GM23338 (cell line): ENCODE data around the gene OGFOD2. TPM values are rescaled to one million over a fixed set of nuclear protein-coding genes. Genes with fewer than 3 reads are reported as not detected.

ENCODE experiments used
- ATAC-seq: fragments of 200-7000 bp; cut with Tn5 transposase; 3 replicates; pipeline ENCODE4 v1.9.1; 2020
- DNase-seq: peaks from one replicate; pipeline ENCODE4 v3.0.0-alpha.2; 2015; ENCODE audit warnings: low spot score
- H2AFZ ChIP-seq: fragments of 200-600 bp; sonication (generic); 2 replicates; pipeline ENCODE4 v1.8.0; 2016; ENCODE audit warnings: antibody characterized with exemption, mild to moderate bottlenecking, moderate library complexity
- H3F3A ChIP-seq: fragments of 200-600 bp; sonication (generic); replicated peaks from 2 replicates; pipeline ENCODE4 v1.8.0; 2017; ENCODE audit warnings: antibody characterized with exemption, mixed run types, low read depth
- H3K27ac ChIP-seq: fragments of 200-600 bp; sonication (generic); 2 replicates; pipeline ENCODE4 v1.6.1; 2016; ENCODE audit warnings: low read depth
- H3K27me3 ChIP-seq: fragments of 200-600 bp; sonication (generic); 2 replicates; pipeline ENCODE4 v1.8.0; 2016; ENCODE audit warnings: mild to moderate bottlenecking, mixed run types, moderate library complexity; ENCODE audit not compliant: insufficient read depth
- H3K36me3 ChIP-seq: fragments of 200-600 bp; sonication (generic); 2 replicates; pipeline ENCODE4 v1.8.0; 2016; ENCODE audit warnings: mild to moderate bottlenecking; ENCODE audit not compliant: insufficient read depth
- H3K4me1 ChIP-seq: fragments of 200-600 bp; sonication (generic); 2 replicates; pipeline ENCODE4 v1.8.0; 2016; ENCODE audit warnings: mild to moderate bottlenecking, moderate library complexity; ENCODE audit not compliant: insufficient read depth
- H3K4me2 ChIP-seq: fragments of 200-600 bp; sonication (generic); 2 replicates; pipeline ENCODE4 v1.7.1; 2017; ENCODE audit warnings: mixed run types
- H3K4me3 ChIP-seq: fragments of 200-600 bp; sonication (generic); 2 replicates; pipeline ENCODE4 v1.6.1; 2016; ENCODE audit warnings: mixed run types
- H3K79me2 ChIP-seq: fragments of 200-600 bp; sonication (generic); replicated peaks from 2 replicates; pipeline ENCODE4 v1.8.0; 2017; ENCODE audit warnings: mild to moderate bottlenecking; ENCODE audit not compliant: insufficient read depth
- H3K9me2 ChIP-seq: fragments of 200-600 bp; sonication (generic); 2 replicates; pipeline ENCODE4 v1.8.0; 2017; ENCODE audit not compliant: insufficient read depth
- H4K20me1 ChIP-seq: fragments of 200-600 bp; sonication (generic); replicated peaks from 2 replicates; pipeline ENCODE4 v1.8.0; 2017; ENCODE audit warnings: mild to moderate bottlenecking; ENCODE audit not compliant: insufficient read depth
- H3K27ac Mint-ChIP-seq: 2 replicates; pipeline ENCODE4 v1.8.0; 2020; ENCODE audit warnings: inconsistent platforms, mild to moderate bottlenecking, moderate library complexity, mixed read lengths
- H3K27me3 Mint-ChIP-seq: 3 replicates; pipeline ENCODE4 v1.8.0; 2022; ENCODE audit warnings: low read depth, mild to moderate bottlenecking, moderate library complexity, mixed read lengths, inconsistent platforms; ENCODE audit not compliant: insufficient read depth, poor library complexity
- H3K36me3 Mint-ChIP-seq: 3 replicates; pipeline ENCODE4 v1.8.0; 2021; ENCODE audit warnings: low read depth, mild to moderate bottlenecking, inconsistent platforms, moderate library complexity, mixed read lengths
- H3K4me1 Mint-ChIP-seq: 3 replicates; pipeline ENCODE4 v1.8.0; 2020; ENCODE audit warnings: mild to moderate bottlenecking, inconsistent platforms, mixed read lengths
- H3K4me3 Mint-ChIP-seq: 3 replicates; pipeline ENCODE4 v1.8.0; 2021; ENCODE audit warnings: moderate library complexity, mild to moderate bottlenecking, inconsistent platforms, mixed read lengths
- H3K9me3 Mint-ChIP-seq: 3 replicates; pipeline ENCODE4 v1.8.0; 2020; ENCODE audit warnings: moderate library complexity, mild to moderate bottlenecking, inconsistent platforms, mixed read lengths
- CREB1 ChIP-seq: fragments of 250-450 bp; sonication (Bioruptor Pico); IDR thresholded peaks from 2 replicates; pipeline ENCODE4 v1.5.0; 2020; ENCODE audit warnings: low read depth, mild to moderate bottlenecking, moderate library complexity
- CTCF ChIP-seq, 2 experiments: fragments of 200-600 bp in 1 of 2; sonication (generic) in 1 of 2; conservative IDR thresholded peaks; 2 replicates each; pipeline versions ENCODE4 v1.5.1 to v1.6.1; 2016 to 2017; ENCODE audit warnings: antibody characterized with exemption in 2 of 2, low read depth in 2 of 2, mild to moderate bottlenecking in 2 of 2, moderate library complexity in 1 of 2
- ETS1 ChIP-seq: IDR thresholded peaks from 2 replicates; pipeline ENCODE4 v1.6.1; 2016; ENCODE audit warnings: antibody characterized with exemption
- EZH2 ChIP-seq: fragments of 200-600 bp; sonication (generic); IDR thresholded peaks from one replicate; pipeline ENCODE4 v1.8.0; 2017; ENCODE audit warnings: antibody characterized with exemption, mild to moderate bottlenecking, low read depth; ENCODE audit not compliant: unreplicated experiment
- EZH2phosphoT487 ChIP-seq: fragments of 200-600 bp; sonication (generic); IDR thresholded peaks from one replicate; pipeline ENCODE4 v1.8.1; 2018; ENCODE audit warnings: antibody characterized with exemption; ENCODE audit not compliant: unreplicated experiment
- JUNB ChIP-seq: IDR thresholded peaks from one replicate; pipeline ENCODE4 v1.6.1; 2016; ENCODE audit warnings: antibody characterized with exemption; ENCODE audit not compliant: unreplicated experiment
- NANOG ChIP-seq: IDR thresholded peaks from 2 replicates; pipeline ENCODE4 v1.6.1; 2016; ENCODE audit warnings: antibody characterized with exemption, borderline replicate concordance
- POLR2AphosphoS5 ChIP-seq: IDR thresholded peaks from 2 replicates; pipeline ENCODE4 v1.6.1; 2016; ENCODE audit warnings: antibody characterized with exemption, low read depth
- STAT1 ChIP-seq: IDR thresholded peaks from one replicate; pipeline ENCODE4 v1.6.1; 2016; ENCODE audit warnings: antibody characterized with exemption; ENCODE audit not compliant: unreplicated experiment
- ZNF114 ChIP-seq: fragments of 250-450 bp; sonication (Bioruptor Pico); IDR thresholded peaks from 2 replicates; pipeline ENCODE4 v1.5.0; 2020; ENCODE audit warnings: mild to moderate bottlenecking, moderate library complexity
- ZNF331 ChIP-seq: fragments of 250-450 bp; sonication (Bioruptor Pico); IDR thresholded peaks from 2 replicates; pipeline ENCODE4 v1.5.0; 2020; ENCODE audit warnings: low read depth, mild to moderate bottlenecking, moderate library complexity
- polyA plus RNA-seq: library from polyadenylated mRNA; unstranded; fragments of >200 nt; fragmentation: Nextera tagmentation; extraction: Ambion mirVana; gene quantifications from 2 replicates; pipeline ENCODE4 v1.2.1, GENCODE V29; 2016
- total RNA-seq: library from RNA; depleted of rRNA; stranded (reverse); fragments of >200 nt; shearing (Covaris generic); gene quantifications from 2 replicates; pipeline ENCODE4 v1.2.3, GENCODE V29; 2014

The OGFOD2 gene
- total and polyA plus RNA-seq, 2 experiments from 2014 or later = 13.1 to 16.1 TPM

GRCh38 chr12:122990561-122990960 is 15.5 kb downstream of the OGFOD2 start (continued):
- TF ChIP-seq ETS1 = no peak
- no peak for TF ChIP-seq EZH2phosphoT487
- TF ChIP-seq ZNF114 (CRISPR knock-in tag) = no peak
- TF ChIP-seq JUNB = no peak
- no peak for TF ChIP-seq ZNF331 (CRISPR knock-in tag)

GRCh38 chr12:122990961-122991622 is 16.0 kb downstream of the OGFOD2 start:
- H3K4me3 ChIP-seq = no peak overlapping the region
- Mint-ChIP-seq H3K4me1 (no peaks in the 10 kb centered on the region), H3K4me3 (no peak overlapping the region), H3K27me3 (peaks cover 3% of the 10 kb centered on the region), H3K27ac (no peak overlapping the region), H3K9me3 (no peaks in the 10 kb centered on the region), H3K36me3 (no peaks in the 10 kb centered on the region)
- no peaks in the 10 kb centered on the region for H3K79me2 ChIP-seq
- H3K27me3 ChIP-seq = no peaks in the 10 kb centered on the region
- H3K4me1 ChIP-seq = no peaks in the 10 kb centered on the region
- DNase-seq (no peak), ATAC-seq (no peak)
- H2AFZ ChIP-seq = no peak overlapping the region
- H3K4me2 ChIP-seq = no peak overlapping the region
- no peaks in the 10 kb centered on the region for H3K9me2 ChIP-seq
- no peaks in the 10 kb centered on the region for H4K20me1 ChIP-seq
- no peaks in the 10 kb centered on the region for H3F3A ChIP-seq
- no peak overlapping the region for H3K27ac ChIP-seq
- TF ChIP-seq NANOG = no peak
- TF ChIP-seq STAT1 = no peak
- no peak for TF ChIP-seq ZNF331 (CRISPR knock-in tag)
- TF ChIP-seq CTCF (conservative IDR thresholded peaks at IDR 0.05; ENCODE audit: low read depth in 2 of 2) = no peak
- TF ChIP-seq CREB1 (CRISPR knock-in tag) = no peak
- TF ChIP-seq EZH2phosphoT487 = no peak
- no peaks in the 10 kb centered on the region for H3K36me3 ChIP-seq

- H3F3A ChIP-seq = no peaks in the 10 kb centered on the region
- Mint-ChIP-seq H3K36me3 (no peaks in the 10 kb centered on the region), H3K9me3 (no peaks in the 10 kb centered on the region), H3K27ac (no peak overlapping the region), H3K27me3 (peaks cover 3% of the 10 kb centered on the region), H3K4me3 (no peak overlapping the region), H3K4me1 (no peaks in the 10 kb centered on the region)
- H3K4me3 ChIP-seq = no peak overlapping the region
- H3K4me2 ChIP-seq = no peak overlapping the region
- no peaks in the 10 kb centered on the region for H3K9me2 ChIP-seq
- no peak for ATAC-seq
- no peak overlapping the region for H3K27ac ChIP-seq
- no peaks in the 10 kb centered on the region for H3K79me2 ChIP-seq
- H4K20me1 ChIP-seq = no peaks in the 10 kb centered on the region
- no peak overlapping the region for H2AFZ ChIP-seq
- DNase-seq = no peak
- H3K27me3 ChIP-seq = no peaks in the 10 kb centered on the region
- no peaks in the 10 kb centered on the region for H3K36me3 ChIP-seq
- no peaks in the 10 kb centered on the region for H3K4me1 ChIP-seq
- TF ChIP-seq ETS1 = no peak
- no peak for TF ChIP-seq ZNF114 (CRISPR knock-in tag)
- no peak for TF ChIP-seq JUNB
- no peak for TF ChIP-seq EZH2
- TF ChIP-seq POLR2AphosphoS5 = no peak
- no peak for TF ChIP-seq CREB1 (CRISPR knock-in tag)
- no peak for TF ChIP-seq ZNF331 (CRISPR knock-in tag)
- no peak for TF ChIP-seq CTCF (conservative IDR thresholded peaks at IDR 0.05; ENCODE audit: low read depth in 2 of 2)
- TF ChIP-seq STAT1 = no peak
Measured at GRCh38 chr12:122991623-122992275, 16.7 kb downstream of the OGFOD2 start.
